HEK293 (cell line): ENCODE data around the gene ARL8A.

Experiments
- CTCF ChIA-PET: fragments of 350-600 bp; formaldehyde crosslinking; extraction: SDS; loops from one replicate; lab custom pipeline; 2021; ENCODE audit warnings: antibody characterized with exemption; lab: Yijun Ruan, JAX
- POLR2A ChIA-PET: fragments of 300-600 bp; formaldehyde crosslinking; extraction: SDS; loops from one replicate; lab custom pipeline; 2020; ENCODE audit warnings: antibody characterized with exemption, inconsistent platforms; lab: Yijun Ruan, JAX
- H3K27ac ChIP-seq: fragments of 200-500 bp; sonication (Bioruptor generic); 2 replicates; pipeline ENCODE4 v1.5.1; 2014; ENCODE audit warnings: low read depth, low read length, control low read depth, inconsistent platforms; ENCODE audit errors: extremely low read depth
- H3K36me3 ChIP-seq, 2 experiments: fragments of 200-500 bp in 1 of 2; sonication (Bioruptor generic) in 1 of 2; 1 replicate in 1 of 2; 2 replicates in 1 of 2; pipeline ENCODE4 v1.5.1; 2014 to 2017; ENCODE audit warnings: inconsistent platforms in 2 of 2, low read length in 2 of 2; ENCODE audit not compliant: control insufficient read depth in 2 of 2, insufficient read depth in 1 of 2
- H3K4me1 ChIP-seq: fragments of 200-500 bp; sonication (Bioruptor generic); 2 replicates; pipeline ENCODE4 v1.5.1; 2014; ENCODE audit warnings: mild to moderate bottlenecking, low read length, inconsistent platforms; ENCODE audit not compliant: control insufficient read depth, insufficient read depth
- H3K4me3 ChIP-seq: 2 replicates; pipeline ENCODE4 v1.5.1; 2011; ENCODE audit warnings: low read depth, mild to moderate bottlenecking, control low read depth, low read length, moderate library complexity
- H3K9me3 ChIP-seq: fragments of 200-500 bp; sonication (Bioruptor generic); 2 replicates; pipeline ENCODE4 v1.5.1; 2014; ENCODE audit warnings: low read depth, low read length, inconsistent platforms; ENCODE audit not compliant: control insufficient read depth, insufficient read depth
- AEBP2 ChIP-seq: fragments of 450-650 bp; formaldehyde crosslinking; IDR thresholded peaks from 2 replicates; pipeline ENCODE4 v1.5.1; 2016; ENCODE audit warnings: missing biosample characterization, missing genetic modification characterization, borderline replicate concordance
- EGR2 ChIP-seq: fragments of 450-650 bp; formaldehyde crosslinking; IDR thresholded peaks from 2 replicates; pipeline ENCODE4 v1.5.1; 2016; ENCODE audit warnings: low read depth, missing biosample characterization, missing genetic modification characterization
- GLIS1 ChIP-seq: fragments of 450-650 bp; formaldehyde crosslinking; IDR thresholded peaks from 2 replicates; pipeline ENCODE4 v1.5.1; 2016; ENCODE audit warnings: missing biosample characterization, missing genetic modification characterization
- HOXD13 ChIP-seq: sonication (generic); formaldehyde crosslinking; IDR thresholded peaks from 2 replicates; pipeline ENCODE4 v1.8.0; 2022; ENCODE audit warnings: missing genetic modification reagents, borderline replicate concordance
- SP3 ChIP-seq: fragments of 450-650 bp; formaldehyde crosslinking; IDR thresholded peaks from 2 replicates; pipeline ENCODE4 v1.5.1; 2016; ENCODE audit warnings: missing biosample characterization, missing genetic modification characterization
- YY1 ChIP-seq: fragments of 450-650 bp; formaldehyde crosslinking; IDR thresholded peaks from 2 replicates; pipeline ENCODE4 v1.5.1; 2018; ENCODE audit warnings: missing biosample characterization, missing genetic modification characterization
- ZBTB20 ChIP-seq: fragments of 450-650 bp; formaldehyde crosslinking; IDR thresholded peaks from 2 replicates; pipeline ENCODE4 v1.5.1; 2016; ENCODE audit warnings: missing biosample characterization, missing genetic modification characterization
- ZFP3 ChIP-seq: fragments of 450-650 bp; formaldehyde crosslinking; IDR thresholded peaks from 2 replicates; pipeline ENCODE4 v1.5.1; 2016; ENCODE audit warnings: low read depth, missing biosample characterization, missing genetic modification characterization
- ZFP69B ChIP-seq: fragments of 450-650 bp; formaldehyde crosslinking; IDR thresholded peaks from 2 replicates; pipeline ENCODE4 v1.5.1; 2016; ENCODE audit warnings: missing biosample characterization, missing genetic modification characterization
- ZIC2 ChIP-seq: fragments of 450-650 bp; formaldehyde crosslinking; IDR thresholded peaks from 2 replicates; pipeline ENCODE4 v1.5.1; 2016; ENCODE audit warnings: missing biosample characterization, missing genetic modification characterization
- ZNF223 ChIP-seq: fragments of 450-650 bp; formaldehyde crosslinking; IDR thresholded peaks from 2 replicates; pipeline ENCODE4 v1.5.1; 2016; ENCODE audit warnings: missing biosample characterization, missing genetic modification characterization
- ZNF324 ChIP-seq: fragments of 450-650 bp; formaldehyde crosslinking; IDR thresholded peaks from 2 replicates; pipeline ENCODE4 v1.5.1; 2016; ENCODE audit warnings: missing biosample characterization, missing genetic modification characterization
- ZNF335 ChIP-seq: fragments of 450-650 bp; formaldehyde crosslinking; conservative IDR thresholded peaks from 2 replicates; pipeline ENCODE4 v1.5.1; 2016; ENCODE audit warnings: missing biosample characterization, missing genetic modification characterization
- ZNF473 ChIP-seq: fragments of 450-650 bp; formaldehyde crosslinking; IDR thresholded peaks from 2 replicates; pipeline ENCODE4 v1.5.1; 2017; ENCODE audit warnings: missing biosample characterization, missing genetic modification characterization
- ZNF629 ChIP-seq: fragments of 450-650 bp; formaldehyde crosslinking; IDR thresholded peaks from 2 replicates; pipeline ENCODE4 v1.5.1; 2017; ENCODE audit warnings: missing biosample characterization, missing genetic modification characterization
- ZNF639 ChIP-seq: fragments of 450-650 bp; formaldehyde crosslinking; IDR thresholded peaks from 2 replicates; pipeline ENCODE4 v1.5.1; 2016; ENCODE audit warnings: missing biosample characterization, missing genetic modification characterization
- ZNF768 ChIP-seq: fragments of 450-650 bp; formaldehyde crosslinking; IDR thresholded peaks from 2 replicates; pipeline ENCODE4 v1.5.1; 2018; ENCODE audit warnings: missing biosample characterization, mild to moderate bottlenecking, missing genetic modification characterization
- ZNF785 ChIP-seq: fragments of 450-650 bp; formaldehyde crosslinking; IDR thresholded peaks from 2 replicates; pipeline ENCODE4 v1.5.1; 2016; ENCODE audit warnings: missing biosample characterization, missing genetic modification characterization
- ZNF830 ChIP-seq: fragments of 450-650 bp; IDR thresholded peaks from 2 replicates; pipeline ENCODE4 v1.5.0; 2018; ENCODE audit warnings: missing biosample characterization, missing genetic modification characterization, low read depth, mild to moderate bottlenecking, moderate library complexity
- ZSCAN30 ChIP-seq: fragments of 450-650 bp; IDR thresholded peaks from 2 replicates; pipeline ENCODE4 v1.5.1; 2018; ENCODE audit warnings: missing biosample characterization, mild to moderate bottlenecking, missing genetic modification characterization, moderate library complexity
- TF ChIP-seq, protein P1 (sequence below): fragments of 450-650 bp; formaldehyde crosslinking; IDR thresholded peaks from 2 replicates; pipeline ENCODE4 v1.5.1; 2017; ENCODE audit warnings: missing biosample characterization, missing genetic modification characterization
- TF ChIP-seq, protein P2 (sequence below): fragments of 450-650 bp; formaldehyde crosslinking; IDR thresholded peaks from 2 replicates; pipeline ENCODE4 v1.5.1; 2016; ENCODE audit warnings: missing biosample characterization, missing genetic modification characterization, low read depth
- TF ChIP-seq, protein P3 (sequence below): fragments of 450-650 bp; formaldehyde crosslinking; IDR thresholded peaks from 2 replicates; pipeline ENCODE4 v1.5.1; 2016; ENCODE audit warnings: missing biosample characterization, missing genetic modification characterization
- TF ChIP-seq, protein P4 (sequence below): fragments of 450-650 bp; formaldehyde crosslinking; IDR thresholded peaks from 2 replicates; pipeline ENCODE4 v1.5.1; 2016; ENCODE audit warnings: missing biosample characterization, missing genetic modification characterization, borderline replicate concordance

Gene ARL8A

GRCh38 chr1:202106340-202107254, 37.9 kb downstream of the ARL8A start:
- Histone ChIP-seq H3K4me1 (peaks cover 9% of the 10 kb centered on the region), H3K36me3 (no peaks in the 10 kb centered on the region), H3K4me3 (no peak overlapping the region), H3K9me3 (no peaks in the 10 kb centered on the region), H3K27ac (no peak overlapping the region; the same call in 1 of the 2 replicates)
- POLR2A ChIA-PET = interaction anchor here (0.5 to 2.0 kb wide), 9 partner anchors 13 to 238 kb away, joined by 3 to 11 read pairs (median 5); partner anchors contain the start of gene ELF3
- CTCF ChIA-PET = interaction anchor here (0.8 to 2.9 kb wide), 10 partner anchors 11 to 107 kb away, joined by 3 to 15 read pairs (median 4); no protein-coding TSS in a partner anchor
- no peak for TF ChIP-seq ZNF639 (tag by site-specific recombination)
- TF ChIP-seq, protein P1, sequence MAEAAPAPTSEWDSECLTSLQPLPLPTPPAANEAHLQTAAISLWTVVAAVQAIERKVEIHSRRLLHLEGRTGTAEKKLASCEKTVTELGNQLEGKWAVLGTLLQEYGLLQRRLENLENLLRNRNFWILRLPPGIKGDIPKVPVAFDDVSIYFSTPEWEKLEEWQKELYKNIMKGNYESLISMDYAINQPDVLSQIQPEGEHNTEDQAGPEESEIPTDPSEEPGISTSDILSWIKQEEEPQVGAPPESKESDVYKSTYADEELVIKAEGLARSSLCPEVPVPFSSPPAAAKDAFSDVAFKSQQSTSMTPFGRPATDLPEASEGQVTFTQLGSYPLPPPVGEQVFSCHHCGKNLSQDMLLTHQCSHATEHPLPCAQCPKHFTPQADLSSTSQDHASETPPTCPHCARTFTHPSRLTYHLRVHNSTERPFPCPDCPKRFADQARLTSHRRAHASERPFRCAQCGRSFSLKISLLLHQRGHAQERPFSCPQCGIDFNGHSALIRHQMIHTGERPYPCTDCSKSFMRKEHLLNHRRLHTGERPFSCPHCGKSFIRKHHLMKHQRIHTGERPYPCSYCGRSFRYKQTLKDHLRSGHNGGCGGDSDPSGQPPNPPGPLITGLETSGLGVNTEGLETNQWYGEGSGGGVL (tag by site-specific recombination) = peak; percentile 76
- no peak for TF ChIP-seq ZNF768 (tag by site-specific recombination)
- TF ChIP-seq, protein P2, sequence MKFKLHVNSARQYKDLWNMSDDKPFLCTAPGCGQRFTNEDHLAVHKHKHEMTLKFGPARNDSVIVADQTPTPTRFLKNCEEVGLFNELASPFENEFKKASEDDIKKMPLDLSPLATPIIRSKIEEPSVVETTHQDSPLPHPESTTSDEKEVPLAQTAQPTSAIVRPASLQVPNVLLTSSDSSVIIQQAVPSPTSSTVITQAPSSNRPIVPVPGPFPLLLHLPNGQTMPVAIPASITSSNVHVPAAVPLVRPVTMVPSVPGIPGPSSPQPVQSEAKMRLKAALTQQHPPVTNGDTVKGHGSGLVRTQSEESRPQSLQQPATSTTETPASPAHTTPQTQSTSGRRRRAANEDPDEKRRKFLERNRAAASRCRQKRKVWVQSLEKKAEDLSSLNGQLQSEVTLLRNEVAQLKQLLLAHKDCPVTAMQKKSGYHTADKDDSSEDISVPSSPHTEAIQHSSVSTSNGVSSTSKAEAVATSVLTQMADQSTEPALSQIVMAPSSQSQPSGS (tag by site-specific recombination) = no peak
- TF ChIP-seq ZNF785 = no peak
- no peak for TF ChIP-seq ZNF324
- TF ChIP-seq HOXD13 (CRISPR knock-in tag) = no peak
- no peak for TF ChIP-seq ZNF830 (tag by site-specific recombination)
- TF ChIP-seq ZNF223 (tag by site-specific recombination) = peak; percentile 66; the same call in 1 of the 2 replicates
- TF ChIP-seq ZNF335 (tag by site-specific recombination) = peak; percentile 11; the same call in 1 of the 2 replicates
- TF ChIP-seq ZNF473 (tag by site-specific recombination) = no peak
- no peak for TF ChIP-seq ZNF629
- TF ChIP-seq EGR2 (tag by site-specific recombination) = 0 out of 2 replicates have a peak, but pooled peaks have one; percentile 6
- no peak for TF ChIP-seq AEBP2 (tag by site-specific recombination)
- peak; percentile 91 for TF ChIP-seq GLIS1 (tag by site-specific recombination)
- TF ChIP-seq ZSCAN30 (tag by site-specific recombination) = no peak
- TF ChIP-seq YY1 (tag by site-specific recombination) = no peak
- TF ChIP-seq, protein P3, sequence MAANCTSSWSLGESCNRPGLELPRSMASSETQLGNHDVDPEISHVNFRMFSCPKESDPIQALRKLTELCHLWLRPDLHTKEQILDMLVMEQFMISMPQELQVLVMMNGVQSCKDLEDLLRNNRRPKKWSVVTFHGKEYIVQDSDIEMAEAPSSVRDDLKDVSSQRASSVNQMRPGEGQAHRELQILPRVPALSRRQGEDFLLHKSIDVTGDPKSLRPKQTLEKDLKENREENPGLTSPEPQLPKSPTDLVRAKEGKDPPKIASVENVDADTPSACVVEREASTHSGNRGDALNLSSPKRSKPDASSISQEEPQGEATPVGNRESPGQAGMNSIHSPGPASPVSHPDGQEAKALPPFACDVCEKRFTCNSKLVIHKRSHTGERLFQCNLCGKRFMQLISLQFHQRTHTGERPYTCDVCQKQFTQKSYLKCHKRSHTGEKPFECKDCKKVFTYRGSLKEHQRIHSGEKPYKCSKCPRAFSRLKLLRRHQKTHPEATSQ = no peak
- peak; percentile 98 for TF ChIP-seq ZIC2 (tag by site-specific recombination)
- TF ChIP-seq ZFP3 (tag by site-specific recombination) = no peak
- TF ChIP-seq SP3 (tag by site-specific recombination) = no peak
- TF ChIP-seq ZBTB20 (tag by site-specific recombination) = no peak
- TF ChIP-seq ZFP69B = peak; percentile 97
- TF ChIP-seq, protein P4, sequence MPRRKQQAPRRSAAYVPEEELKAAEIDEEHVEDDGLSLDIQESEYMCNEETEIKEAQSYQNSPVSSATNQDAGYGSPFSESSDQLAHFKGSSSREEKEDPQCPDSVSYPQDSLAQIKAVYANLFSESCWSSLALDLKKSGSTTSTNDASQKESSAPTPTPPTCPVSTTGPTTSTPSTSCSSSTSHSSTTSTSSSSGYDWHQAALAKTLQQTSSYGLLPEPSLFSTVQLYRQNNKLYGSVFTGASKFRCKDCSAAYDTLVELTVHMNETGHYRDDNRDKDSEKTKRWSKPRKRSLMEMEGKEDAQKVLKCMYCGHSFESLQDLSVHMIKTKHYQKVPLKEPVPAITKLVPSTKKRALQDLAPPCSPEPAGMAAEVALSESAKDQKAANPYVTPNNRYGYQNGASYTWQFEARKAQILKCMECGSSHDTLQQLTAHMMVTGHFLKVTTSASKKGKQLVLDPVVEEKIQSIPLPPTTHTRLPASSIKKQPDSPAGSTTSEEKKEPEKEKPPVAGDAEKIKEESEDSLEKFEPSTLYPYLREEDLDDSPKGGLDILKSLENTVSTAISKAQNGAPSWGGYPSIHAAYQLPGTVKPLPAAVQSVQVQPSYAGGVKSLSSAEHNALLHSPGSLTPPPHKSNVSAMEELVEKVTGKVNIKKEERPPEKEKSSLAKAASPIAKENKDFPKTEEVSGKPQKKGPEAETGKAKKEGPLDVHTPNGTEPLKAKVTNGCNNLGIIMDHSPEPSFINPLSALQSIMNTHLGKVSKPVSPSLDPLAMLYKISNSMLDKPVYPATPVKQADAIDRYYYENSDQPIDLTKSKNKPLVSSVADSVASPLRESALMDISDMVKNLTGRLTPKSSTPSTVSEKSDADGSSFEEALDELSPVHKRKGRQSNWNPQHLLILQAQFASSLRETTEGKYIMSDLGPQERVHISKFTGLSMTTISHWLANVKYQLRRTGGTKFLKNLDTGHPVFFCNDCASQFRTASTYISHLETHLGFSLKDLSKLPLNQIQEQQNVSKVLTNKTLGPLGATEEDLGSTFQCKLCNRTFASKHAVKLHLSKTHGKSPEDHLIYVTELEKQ = no peak
